Stimulated activated CD4-positive, alpha-beta T cell treated with anti-CD3 and anti-CD28 coated beads, Interleukin-1b, Interleukin-23, amount 100 ng/mL, for 4 hours (primary cell): ENCODE results near the gene ALLC.
"Not testable (repeated sequence)": the region's sequence is repeated elsewhere in the genome, so short reads cannot be mapped to it uniquely, and the experiment has no call there.

Source experiments
- DNase-seq, 2 donors: peaks; one replicate each; pipeline ENCODE4 v3.0.0-alpha.2; 2020; ENCODE audit warnings: low read depth in 2 of 2

ALLC gene

GRCh38 chr2:3657881-3658280 is at the start of gene ALLC:
ALLC (plus strand) TSS chr2:3658200; CDS start chr2:3671158, 12,958 bp downstream.
- DNase-seq: no peak

DNA sequence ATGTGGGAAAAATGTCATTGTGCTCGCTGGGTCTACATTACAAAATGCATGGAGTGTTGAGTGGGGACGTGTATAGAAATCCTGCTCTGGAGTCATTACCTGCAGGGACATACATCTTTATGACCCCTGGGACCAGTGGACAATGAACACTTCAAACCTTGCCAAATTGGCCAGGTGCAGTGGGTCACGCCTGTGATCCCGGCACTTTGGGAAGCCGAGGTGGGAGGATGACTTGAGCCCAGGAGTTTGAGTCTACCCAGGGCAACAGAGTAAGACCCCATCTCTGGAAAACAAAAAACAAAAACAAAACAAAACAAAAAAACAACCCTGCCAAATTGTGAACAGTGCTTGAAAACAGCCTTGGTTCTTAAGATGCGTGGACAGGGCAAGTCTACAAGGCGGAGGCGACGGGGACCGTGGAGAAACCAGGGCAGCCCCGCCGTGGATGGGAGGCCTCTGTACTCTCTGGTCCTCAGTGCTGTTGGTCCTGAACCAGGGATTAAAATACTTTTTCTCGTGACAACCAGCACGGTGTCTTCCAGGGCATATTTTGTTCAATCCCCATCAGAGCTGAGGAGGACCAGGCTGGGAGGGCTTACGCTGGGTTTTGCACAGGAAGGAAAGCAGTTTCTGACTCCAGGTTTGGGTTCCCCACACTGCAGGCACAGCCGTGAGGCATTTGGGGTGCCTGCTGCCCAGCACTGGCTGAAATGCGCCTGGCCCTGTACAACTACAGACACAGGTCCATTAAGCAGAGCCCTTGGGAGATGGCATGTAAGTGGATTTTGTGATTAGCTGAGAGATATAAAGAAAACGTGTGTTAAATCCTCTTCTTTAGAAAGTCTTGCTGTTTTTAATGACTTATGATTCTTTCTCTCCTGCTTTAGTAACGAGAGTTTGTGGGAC is 49.4 kb upstream of the ALLC start:
- DNase-seq: no peak

GRCh38 chr2:3609279-3609673 is 48.7 kb upstream of the ALLC start:
- DNase-seq: not testable (repeated sequence)

GRCh38 chr2:3610415-3610814 is 47.6 kb upstream of the ALLC start:
- no peak for DNase-seq

- no peak for DNase-seq
Observed at GRCh38 chr2:3610881-3611505, 47.0 kb upstream of the ALLC start.

DNA sequence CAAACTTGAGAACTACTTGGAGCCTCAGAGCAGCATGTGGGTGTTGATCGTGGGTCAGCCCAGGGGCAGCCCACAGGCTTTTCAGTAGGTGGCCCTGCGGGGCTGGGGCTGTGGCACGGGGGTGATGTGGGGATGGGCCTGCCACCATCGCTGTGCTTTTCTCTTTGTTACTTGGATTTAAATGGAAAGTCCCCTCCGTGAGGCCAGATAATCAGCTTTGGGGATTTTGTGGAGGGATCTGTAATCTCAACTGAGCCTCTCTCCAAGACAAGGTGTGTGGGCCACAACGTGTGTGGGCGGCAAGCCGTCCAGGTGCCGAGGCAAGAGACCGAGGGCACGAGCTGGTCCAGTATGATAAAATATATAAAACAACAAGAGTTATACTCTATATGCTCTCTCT is 46.4 kb upstream of the ALLC start:
- DNase-seq: no peak

DNA sequence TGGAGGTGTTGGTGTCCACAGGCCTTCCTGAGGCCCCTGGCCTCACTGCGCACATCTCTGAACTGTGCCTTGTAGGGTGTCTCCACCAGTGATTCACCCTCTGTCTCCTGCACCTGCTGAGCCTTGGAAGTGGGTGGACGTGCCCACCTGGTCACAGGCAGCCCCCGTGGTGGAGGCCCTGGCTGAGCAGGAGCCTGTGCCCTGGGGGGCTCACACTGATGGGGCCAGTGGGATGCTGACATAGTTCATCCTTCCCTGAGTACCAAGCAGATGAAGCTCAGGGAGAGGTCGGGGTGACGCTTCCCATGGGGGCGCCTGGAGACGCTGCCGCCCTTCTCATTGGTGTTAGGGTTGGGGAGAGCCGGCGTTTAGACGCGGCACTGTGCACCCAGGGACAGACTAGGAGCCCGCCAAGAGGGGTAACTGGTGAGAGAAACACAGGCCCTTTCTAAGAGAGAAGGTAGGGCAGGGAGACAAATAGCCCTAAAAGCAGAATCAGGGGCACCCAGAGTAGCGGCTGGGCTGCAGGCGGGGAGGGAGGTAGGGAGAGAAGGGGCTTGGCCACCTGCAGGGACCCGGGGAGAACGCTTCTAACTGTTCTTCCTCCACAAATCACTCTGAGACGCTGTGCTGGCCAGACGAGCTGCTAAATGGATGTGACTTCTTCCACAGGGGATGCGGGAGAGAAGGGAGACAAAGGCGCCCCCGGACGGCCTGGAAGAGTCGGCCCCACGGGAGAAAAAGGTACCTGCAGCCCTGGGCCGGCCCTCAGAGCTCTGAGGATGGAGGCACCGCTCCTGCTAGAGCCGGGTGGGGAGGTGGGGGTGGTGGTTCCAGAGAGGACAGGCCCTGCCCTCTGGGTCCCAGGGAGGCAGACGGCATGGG is 45.1 kb upstream of the ALLC start:
- no peak for DNase-seq

- DNase-seq: no peak
Observed at GRCh38 chr2:3613524-3613905, 44.5 kb upstream of the ALLC start.

GRCh38 chr2:3614743-3615142 is 43.3 kb upstream of the ALLC start:
- DNase-seq: not testable (repeated sequence)

GRCh38 chr2:3615541-3616200 is 42.3 kb upstream of the ALLC start:
- not testable (repeated sequence) for DNase-seq

DNA sequence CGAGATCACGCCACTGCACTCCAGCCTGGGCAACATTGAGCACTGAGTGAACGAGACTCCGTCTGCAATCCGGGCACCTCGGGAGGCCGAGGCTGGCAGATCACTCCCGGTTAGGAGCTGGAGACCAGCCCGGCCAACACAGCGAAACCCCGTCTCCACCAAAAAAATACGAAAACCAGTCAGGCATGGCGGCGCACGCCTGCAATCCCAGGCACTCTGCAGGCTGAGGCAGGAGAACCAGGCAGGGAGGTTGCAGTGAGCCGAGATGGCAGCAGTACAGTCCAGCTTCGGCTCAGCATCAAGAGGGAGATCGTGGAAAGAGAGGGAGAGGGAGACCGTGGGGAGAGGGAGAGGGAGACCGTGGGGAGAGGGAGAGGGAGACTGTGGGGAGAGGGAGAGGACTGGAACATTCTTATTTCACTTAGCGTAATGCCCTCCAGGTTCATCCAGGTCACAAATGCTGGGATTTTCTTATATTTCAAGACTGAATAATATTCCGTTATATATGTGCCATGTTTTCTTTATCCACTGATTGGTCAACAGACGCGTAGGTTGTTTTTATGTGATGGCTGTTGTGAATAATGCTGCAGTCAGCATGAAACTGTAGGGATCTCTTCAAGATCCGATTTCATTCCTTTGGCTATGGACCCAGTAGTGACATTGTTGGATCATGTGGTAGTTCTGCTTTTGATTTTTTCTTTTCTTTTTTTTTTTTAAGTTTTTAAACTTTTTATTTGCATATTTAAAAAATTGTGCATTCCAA is 41.4 kb upstream of the ALLC start:
- not testable (repeated sequence) for DNase-seq

GRCh38 chr2:3617198-3617890 is 40.7 kb upstream of the ALLC start:
- no peak for DNase-seq

- no peak for DNase-seq
Observed at GRCh38 chr2:3618367-3618766, 39.6 kb upstream of the ALLC start.

DNA sequence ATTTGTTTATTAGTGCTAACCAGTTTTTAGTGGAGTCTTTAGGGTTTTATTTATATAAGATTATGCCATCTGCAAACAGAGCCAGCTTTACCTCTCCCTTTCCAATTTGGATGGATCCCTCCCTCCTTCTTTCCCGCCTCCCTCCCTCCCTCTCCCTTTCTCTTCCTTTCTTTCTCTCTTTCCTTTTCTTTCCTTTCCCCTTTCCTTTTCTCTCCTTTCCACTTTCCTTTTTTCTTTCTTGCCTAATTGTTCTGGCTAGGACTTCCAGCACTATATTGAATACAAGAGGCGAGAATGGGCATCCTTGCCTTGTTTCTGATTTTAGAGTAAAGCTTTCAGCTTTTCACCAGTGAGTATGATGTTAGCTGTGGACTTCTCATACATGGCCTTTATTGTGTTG is 39.0 kb upstream of the ALLC start:
- DNase-seq: no peak

GRCh38 chr2:3619661-3620060 is 38.3 kb upstream of the ALLC start:
- DNase-seq: not testable (repeated sequence)

DNA sequence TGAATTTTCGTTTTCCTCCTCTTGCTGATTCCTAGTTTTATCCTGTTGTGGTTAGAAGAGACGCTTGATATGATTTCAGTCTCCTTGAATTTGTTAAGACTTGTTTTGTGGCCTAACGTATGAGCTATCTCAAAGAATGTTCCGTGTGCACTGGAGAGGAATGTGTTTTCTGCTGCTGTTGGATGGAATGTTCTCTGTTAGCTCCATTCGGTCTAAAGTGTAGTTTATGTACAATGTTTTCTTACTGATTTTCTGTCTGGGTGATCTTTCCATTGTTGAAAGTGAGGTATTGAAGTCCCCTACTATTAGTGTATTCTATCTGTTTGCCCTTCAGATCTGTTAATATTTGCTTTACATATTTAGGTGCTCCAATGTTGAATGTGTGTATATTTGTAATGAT is 37.2 kb upstream of the ALLC start:
- no peak for DNase-seq

- no peak for DNase-seq
Observed at GRCh38 chr2:3622967-3623366, 35.0 kb upstream of the ALLC start.

- no peak for DNase-seq
Observed at GRCh38 chr2:3624059-3624794, 33.8 kb upstream of the ALLC start.

DNA sequence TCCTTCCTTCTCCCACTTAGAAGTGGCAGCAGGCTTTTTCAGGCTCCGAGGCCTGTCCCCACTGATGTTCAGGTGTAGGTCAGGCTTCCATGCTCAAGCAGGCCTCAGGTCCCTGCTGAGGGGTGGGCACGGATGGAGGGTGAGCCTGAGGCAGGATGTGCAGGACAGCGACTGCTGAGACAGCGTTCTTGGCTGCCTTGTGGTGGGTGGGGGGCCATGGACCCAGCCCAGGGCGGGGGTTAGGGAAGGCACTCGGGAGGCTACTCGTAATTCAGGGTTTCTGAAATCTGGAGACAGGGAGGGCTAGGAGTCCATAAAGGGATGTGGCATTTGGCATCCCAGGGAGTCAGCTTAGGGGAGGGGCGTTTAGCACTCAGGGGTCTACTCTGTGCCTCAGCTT is 32.8 kb upstream of the ALLC start:
- no peak for DNase-seq
